HEK293 (cell line): ENCODE measurements around the gene MADD.
A peak's percentile ranks its signal among the peaks of the same experiment; 100 is the strongest.

ENCODE experiments used
- CTCF ChIA-PET: fragments of 350-600 bp; formaldehyde crosslinking; extraction: SDS; loops from one replicate; lab custom pipeline; 2021; ENCODE audit warnings: antibody characterized with exemption; lab: Yijun Ruan, JAX
- POLR2A ChIA-PET: fragments of 300-600 bp; formaldehyde crosslinking; extraction: SDS; loops from one replicate; lab custom pipeline; 2020; ENCODE audit warnings: antibody characterized with exemption, inconsistent platforms; lab: Yijun Ruan, JAX
- H3K27ac ChIP-seq: fragments of 200-500 bp; sonication (Bioruptor generic); 2 replicates; pipeline ENCODE4 v1.5.1; 2014; ENCODE audit warnings: low read depth, low read length, control low read depth, inconsistent platforms; ENCODE audit errors: extremely low read depth
- H3K36me3 ChIP-seq, 2 experiments: fragments of 200-500 bp in 1 of 2; sonication (Bioruptor generic) in 1 of 2; 1 replicate in 1 of 2; 2 replicates in 1 of 2; pipeline ENCODE4 v1.5.1; 2014 to 2017; ENCODE audit warnings: inconsistent platforms in 2 of 2, low read length in 2 of 2; ENCODE audit not compliant: control insufficient read depth in 2 of 2, insufficient read depth in 1 of 2
- H3K4me1 ChIP-seq: fragments of 200-500 bp; sonication (Bioruptor generic); 2 replicates; pipeline ENCODE4 v1.5.1; 2014; ENCODE audit warnings: mild to moderate bottlenecking, low read length, inconsistent platforms; ENCODE audit not compliant: control insufficient read depth, insufficient read depth
- H3K4me3 ChIP-seq: 2 replicates; pipeline ENCODE4 v1.5.1; 2011; ENCODE audit warnings: low read depth, mild to moderate bottlenecking, control low read depth, low read length, moderate library complexity
- H3K9me3 ChIP-seq: fragments of 200-500 bp; sonication (Bioruptor generic); 2 replicates; pipeline ENCODE4 v1.5.1; 2014; ENCODE audit warnings: low read depth, low read length, inconsistent platforms; ENCODE audit not compliant: control insufficient read depth, insufficient read depth
- GLI4 ChIP-seq: fragments of 450-650 bp; formaldehyde crosslinking; IDR thresholded peaks from 2 replicates; pipeline ENCODE4 v1.5.1; 2016; ENCODE audit warnings: missing biosample characterization, missing genetic modification characterization
- GLIS1 ChIP-seq: fragments of 450-650 bp; formaldehyde crosslinking; IDR thresholded peaks from 2 replicates; pipeline ENCODE4 v1.5.1; 2016; ENCODE audit warnings: missing biosample characterization, missing genetic modification characterization
- OVOL3 ChIP-seq: fragments of 450-650 bp; formaldehyde crosslinking; IDR thresholded peaks from 2 replicates; pipeline ENCODE4 v1.5.1; 2016; ENCODE audit warnings: missing biosample characterization, missing genetic modification characterization
- SCRT1 ChIP-seq: fragments of 450-650 bp; formaldehyde crosslinking; IDR thresholded peaks from 2 replicates; pipeline ENCODE4 v1.5.1; 2016; ENCODE audit warnings: missing biosample characterization, missing genetic modification characterization, borderline replicate concordance
- SCRT2 ChIP-seq: fragments of 450-650 bp; formaldehyde crosslinking; IDR thresholded peaks from 2 replicates; pipeline ENCODE4 v1.5.1; 2016; ENCODE audit warnings: missing biosample characterization, missing genetic modification characterization
- ZBTB8A ChIP-seq: fragments of 450-650 bp; formaldehyde crosslinking; IDR thresholded peaks from 2 replicates; pipeline ENCODE4 v1.5.1; 2016; ENCODE audit warnings: missing biosample characterization, missing genetic modification characterization
- ZNF138 ChIP-seq: fragments of 450-650 bp; formaldehyde crosslinking; IDR thresholded peaks from 2 replicates; pipeline ENCODE4 v1.5.1; 2016; ENCODE audit warnings: missing biosample characterization, missing genetic modification characterization, borderline replicate concordance
- ZNF211 ChIP-seq: fragments of 450-650 bp; formaldehyde crosslinking; IDR thresholded peaks from 2 replicates; pipeline ENCODE4 v1.5.1; 2016; ENCODE audit warnings: low read depth, missing biosample characterization, missing genetic modification characterization
- ZNF266 ChIP-seq: fragments of 450-650 bp; formaldehyde crosslinking; IDR thresholded peaks from 2 replicates; pipeline ENCODE4 v1.5.1; 2016; ENCODE audit warnings: missing biosample characterization, missing genetic modification characterization, low read depth
- ZNF423 ChIP-seq: fragments of 450-650 bp; formaldehyde crosslinking; IDR thresholded peaks from 2 replicates; pipeline ENCODE4 v1.5.1; 2016; ENCODE audit warnings: missing biosample characterization, missing genetic modification characterization
- ZNF529 ChIP-seq: fragments of 450-650 bp; formaldehyde crosslinking; IDR thresholded peaks from 2 replicates; pipeline ENCODE4 v1.5.1; 2017; ENCODE audit warnings: missing genetic modification characterization, missing biosample characterization; ENCODE audit not compliant: insufficient replicate concordance
- ZNF560 ChIP-seq: fragments of 450-650 bp; formaldehyde crosslinking; IDR thresholded peaks from 2 replicates; pipeline ENCODE4 v1.5.1; 2017; ENCODE audit warnings: missing biosample characterization, missing genetic modification characterization, borderline replicate concordance
- ZNF561 ChIP-seq: fragments of 450-650 bp; IDR thresholded peaks from 2 replicates; pipeline ENCODE4 v1.5.1; 2018; ENCODE audit warnings: missing biosample characterization, missing genetic modification characterization, borderline replicate concordance
- ZNF610 ChIP-seq: fragments of 450-650 bp; formaldehyde crosslinking; IDR thresholded peaks from 2 replicates; pipeline ENCODE4 v1.5.1; 2016; ENCODE audit warnings: missing biosample characterization, missing genetic modification characterization, borderline replicate concordance
- ZNF660 ChIP-seq: fragments of 450-650 bp; IDR thresholded peaks from 2 replicates; pipeline ENCODE4 v1.5.1; 2018; ENCODE audit warnings: missing biosample characterization, mild to moderate bottlenecking, missing genetic modification characterization
- ZNF747 ChIP-seq: fragments of 450-650 bp; formaldehyde crosslinking; IDR thresholded peaks from 2 replicates; pipeline ENCODE4 v1.5.1; 2016; ENCODE audit warnings: missing biosample characterization, missing genetic modification characterization
- ZNF777 ChIP-seq: fragments of 450-650 bp; formaldehyde crosslinking; IDR thresholded peaks from 2 replicates; pipeline ENCODE4 v1.5.1; 2017; ENCODE audit warnings: missing biosample characterization, missing genetic modification characterization, borderline replicate concordance
- ZXDB ChIP-seq: fragments of 450-650 bp; formaldehyde crosslinking; IDR thresholded peaks from 2 replicates; pipeline ENCODE4 v1.5.1; 2016; ENCODE audit warnings: missing biosample characterization, missing genetic modification characterization
- TF ChIP-seq, protein P1 (sequence below): fragments of 450-650 bp; formaldehyde crosslinking; IDR thresholded peaks from 2 replicates; pipeline ENCODE4 v1.5.1; 2016; ENCODE audit warnings: missing biosample characterization, missing genetic modification characterization
- TF ChIP-seq, protein P2 (sequence below): fragments of 450-650 bp; formaldehyde crosslinking; IDR thresholded peaks from 2 replicates; pipeline ENCODE4 v1.5.1; 2017; ENCODE audit warnings: missing biosample characterization, missing genetic modification characterization
- TF ChIP-seq, protein P3 (sequence below): fragments of 450-650 bp; formaldehyde crosslinking; IDR thresholded peaks from 2 replicates; pipeline ENCODE4 v1.5.1; 2016; ENCODE audit warnings: missing biosample characterization, missing genetic modification characterization
- TF ChIP-seq, protein P4 (sequence below): sonication (generic); formaldehyde crosslinking; IDR thresholded peaks from 2 replicates; pipeline ENCODE4 v1.8.1; 2022; ENCODE audit warnings: mild to moderate bottlenecking, moderate library complexity, missing genetic modification reagents
- TF ChIP-seq, protein P5 (sequence below): fragments of 450-650 bp; formaldehyde crosslinking; conservative IDR thresholded peaks from 2 replicates; pipeline ENCODE4 v1.5.1; 2016; ENCODE audit warnings: low read depth, missing biosample characterization, missing genetic modification characterization
- TF ChIP-seq, protein P6 (sequence below): fragments of 450-650 bp; formaldehyde crosslinking; IDR thresholded peaks from 2 replicates; pipeline ENCODE4 v1.5.1; 2017; ENCODE audit warnings: missing biosample characterization, mild to moderate bottlenecking, missing genetic modification characterization, moderate library complexity

Gene MADD

DNA sequence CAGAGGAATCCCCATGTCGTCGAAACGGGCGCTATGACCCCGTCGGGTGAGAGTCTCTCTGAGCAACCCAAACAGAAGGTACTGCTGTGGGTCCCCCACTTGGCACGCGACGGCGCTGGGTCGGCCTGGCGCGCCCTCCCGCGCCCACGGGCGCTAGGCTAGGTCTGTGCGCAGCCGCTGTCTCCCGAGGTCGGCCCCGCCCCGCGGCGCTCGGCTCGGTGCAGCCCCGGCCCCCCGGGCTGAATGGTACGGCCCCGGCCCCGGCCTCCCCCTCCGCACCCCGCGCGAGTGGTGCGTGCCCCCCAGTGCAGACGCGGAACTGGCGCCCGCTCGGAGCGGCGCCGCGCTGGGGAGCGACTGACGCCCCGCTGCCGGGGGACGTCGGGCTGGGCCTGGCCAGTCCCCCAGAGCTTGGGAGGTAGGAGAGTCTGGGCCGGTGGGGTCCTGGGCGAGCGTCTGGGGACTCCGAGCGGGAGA lies at the start of gene MADD:
TSS of gene MADD (plus strand) at position 305 of the 477 bp plus-strand sequence.
- POLR2A ChIA-PET = interaction anchor here (0.9 to 2.2 kb wide), 2 partner anchors 17 to 21 kb away, joined by 4 to 9 read pairs; partner anchors contain the start of gene ACP2
- peak; percentile 94 for TF ChIP-seq ZBTB8A (tag by site-specific recombination)
- TF ChIP-seq, protein P1, sequence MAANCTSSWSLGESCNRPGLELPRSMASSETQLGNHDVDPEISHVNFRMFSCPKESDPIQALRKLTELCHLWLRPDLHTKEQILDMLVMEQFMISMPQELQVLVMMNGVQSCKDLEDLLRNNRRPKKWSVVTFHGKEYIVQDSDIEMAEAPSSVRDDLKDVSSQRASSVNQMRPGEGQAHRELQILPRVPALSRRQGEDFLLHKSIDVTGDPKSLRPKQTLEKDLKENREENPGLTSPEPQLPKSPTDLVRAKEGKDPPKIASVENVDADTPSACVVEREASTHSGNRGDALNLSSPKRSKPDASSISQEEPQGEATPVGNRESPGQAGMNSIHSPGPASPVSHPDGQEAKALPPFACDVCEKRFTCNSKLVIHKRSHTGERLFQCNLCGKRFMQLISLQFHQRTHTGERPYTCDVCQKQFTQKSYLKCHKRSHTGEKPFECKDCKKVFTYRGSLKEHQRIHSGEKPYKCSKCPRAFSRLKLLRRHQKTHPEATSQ = no peak
- no peak for TF ChIP-seq SCRT2 (tag by site-specific recombination)
- no peak for TF ChIP-seq OVOL3 (tag by site-specific recombination)
- TF ChIP-seq ZNF529 (tag by site-specific recombination) = no peak
- no peak for TF ChIP-seq ZNF560 (tag by site-specific recombination)
- TF ChIP-seq GLIS1 (tag by site-specific recombination) = peak; percentile 45; the same call in 1 of the 2 replicates
- TF ChIP-seq, protein P2, sequence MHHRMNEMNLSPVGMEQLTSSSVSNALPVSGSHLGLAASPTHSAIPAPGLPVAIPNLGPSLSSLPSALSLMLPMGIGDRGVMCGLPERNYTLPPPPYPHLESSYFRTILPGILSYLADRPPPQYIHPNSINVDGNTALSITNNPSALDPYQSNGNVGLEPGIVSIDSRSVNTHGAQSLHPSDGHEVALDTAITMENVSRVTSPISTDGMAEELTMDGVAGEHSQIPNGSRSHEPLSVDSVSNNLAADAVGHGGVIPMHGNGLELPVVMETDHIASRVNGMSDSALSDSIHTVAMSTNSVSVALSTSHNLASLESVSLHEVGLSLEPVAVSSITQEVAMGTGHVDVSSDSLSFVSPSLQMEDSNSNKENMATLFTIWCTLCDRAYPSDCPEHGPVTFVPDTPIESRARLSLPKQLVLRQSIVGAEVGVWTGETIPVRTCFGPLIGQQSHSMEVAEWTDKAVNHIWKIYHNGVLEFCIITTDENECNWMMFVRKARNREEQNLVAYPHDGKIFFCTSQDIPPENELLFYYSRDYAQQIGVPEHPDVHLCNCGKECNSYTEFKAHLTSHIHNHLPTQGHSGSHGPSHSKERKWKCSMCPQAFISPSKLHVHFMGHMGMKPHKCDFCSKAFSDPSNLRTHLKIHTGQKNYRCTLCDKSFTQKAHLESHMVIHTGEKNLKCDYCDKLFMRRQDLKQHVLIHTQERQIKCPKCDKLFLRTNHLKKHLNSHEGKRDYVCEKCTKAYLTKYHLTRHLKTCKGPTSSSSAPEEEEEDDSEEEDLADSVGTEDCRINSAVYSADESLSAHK (tag by site-specific recombination) = no peak
- TF ChIP-seq ZNF610 (tag by site-specific recombination) = no peak
- no peak for TF ChIP-seq ZNF747 (tag by site-specific recombination)
- 0 out of 2 replicates have a peak, but pooled peaks have one; percentile 26 for TF ChIP-seq ZNF660 (tag by site-specific recombination)
- no peak for TF ChIP-seq SCRT1
- TF ChIP-seq, protein P3, sequence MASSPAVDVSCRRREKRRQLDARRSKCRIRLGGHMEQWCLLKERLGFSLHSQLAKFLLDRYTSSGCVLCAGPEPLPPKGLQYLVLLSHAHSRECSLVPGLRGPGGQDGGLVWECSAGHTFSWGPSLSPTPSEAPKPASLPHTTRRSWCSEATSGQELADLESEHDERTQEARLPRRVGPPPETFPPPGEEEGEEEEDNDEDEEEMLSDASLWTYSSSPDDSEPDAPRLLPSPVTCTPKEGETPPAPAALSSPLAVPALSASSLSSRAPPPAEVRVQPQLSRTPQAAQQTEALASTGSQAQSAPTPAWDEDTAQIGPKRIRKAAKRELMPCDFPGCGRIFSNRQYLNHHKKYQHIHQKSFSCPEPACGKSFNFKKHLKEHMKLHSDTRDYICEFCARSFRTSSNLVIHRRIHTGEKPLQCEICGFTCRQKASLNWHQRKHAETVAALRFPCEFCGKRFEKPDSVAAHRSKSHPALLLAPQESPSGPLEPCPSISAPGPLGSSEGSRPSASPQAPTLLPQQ (tag by site-specific recombination) = peak; percentile 91
- TF ChIP-seq ZNF777 (tag by site-specific recombination) = no peak
- TF ChIP-seq ZNF561 = 0 out of 2 replicates have a peak, but pooled peaks have one; percentile 23
- peak; percentile 75 for TF ChIP-seq ZNF423 (tag by site-specific recombination)
- no peak for TF ChIP-seq GLI4
- TF ChIP-seq, protein P4, sequence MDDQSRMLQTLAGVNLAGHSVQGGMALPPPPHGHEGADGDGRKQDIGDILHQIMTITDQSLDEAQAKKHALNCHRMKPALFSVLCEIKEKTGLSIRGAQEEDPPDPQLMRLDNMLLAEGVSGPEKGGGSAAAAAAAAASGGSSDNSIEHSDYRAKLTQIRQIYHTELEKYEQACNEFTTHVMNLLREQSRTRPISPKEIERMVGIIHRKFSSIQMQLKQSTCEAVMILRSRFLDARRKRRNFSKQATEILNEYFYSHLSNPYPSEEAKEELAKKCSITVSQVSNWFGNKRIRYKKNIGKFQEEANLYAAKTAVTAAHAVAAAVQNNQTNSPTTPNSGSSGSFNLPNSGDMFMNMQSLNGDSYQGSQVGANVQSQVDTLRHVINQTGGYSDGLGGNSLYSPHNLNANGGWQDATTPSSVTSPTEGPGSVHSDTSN (CRISPR knock-in tag) = 0 out of 2 replicates have a peak, but pooled peaks have one; percentile 33
- no peak for TF ChIP-seq ZNF211 (tag by site-specific recombination)
- 0 out of 2 replicates have a peak, but pooled peaks have one; percentile 30 for TF ChIP-seq ZXDB (tag by site-specific recombination)
- no peak for TF ChIP-seq ZNF266 (tag by site-specific recombination)
- no peak for TF ChIP-seq ZNF138
- TF ChIP-seq, protein P5, sequence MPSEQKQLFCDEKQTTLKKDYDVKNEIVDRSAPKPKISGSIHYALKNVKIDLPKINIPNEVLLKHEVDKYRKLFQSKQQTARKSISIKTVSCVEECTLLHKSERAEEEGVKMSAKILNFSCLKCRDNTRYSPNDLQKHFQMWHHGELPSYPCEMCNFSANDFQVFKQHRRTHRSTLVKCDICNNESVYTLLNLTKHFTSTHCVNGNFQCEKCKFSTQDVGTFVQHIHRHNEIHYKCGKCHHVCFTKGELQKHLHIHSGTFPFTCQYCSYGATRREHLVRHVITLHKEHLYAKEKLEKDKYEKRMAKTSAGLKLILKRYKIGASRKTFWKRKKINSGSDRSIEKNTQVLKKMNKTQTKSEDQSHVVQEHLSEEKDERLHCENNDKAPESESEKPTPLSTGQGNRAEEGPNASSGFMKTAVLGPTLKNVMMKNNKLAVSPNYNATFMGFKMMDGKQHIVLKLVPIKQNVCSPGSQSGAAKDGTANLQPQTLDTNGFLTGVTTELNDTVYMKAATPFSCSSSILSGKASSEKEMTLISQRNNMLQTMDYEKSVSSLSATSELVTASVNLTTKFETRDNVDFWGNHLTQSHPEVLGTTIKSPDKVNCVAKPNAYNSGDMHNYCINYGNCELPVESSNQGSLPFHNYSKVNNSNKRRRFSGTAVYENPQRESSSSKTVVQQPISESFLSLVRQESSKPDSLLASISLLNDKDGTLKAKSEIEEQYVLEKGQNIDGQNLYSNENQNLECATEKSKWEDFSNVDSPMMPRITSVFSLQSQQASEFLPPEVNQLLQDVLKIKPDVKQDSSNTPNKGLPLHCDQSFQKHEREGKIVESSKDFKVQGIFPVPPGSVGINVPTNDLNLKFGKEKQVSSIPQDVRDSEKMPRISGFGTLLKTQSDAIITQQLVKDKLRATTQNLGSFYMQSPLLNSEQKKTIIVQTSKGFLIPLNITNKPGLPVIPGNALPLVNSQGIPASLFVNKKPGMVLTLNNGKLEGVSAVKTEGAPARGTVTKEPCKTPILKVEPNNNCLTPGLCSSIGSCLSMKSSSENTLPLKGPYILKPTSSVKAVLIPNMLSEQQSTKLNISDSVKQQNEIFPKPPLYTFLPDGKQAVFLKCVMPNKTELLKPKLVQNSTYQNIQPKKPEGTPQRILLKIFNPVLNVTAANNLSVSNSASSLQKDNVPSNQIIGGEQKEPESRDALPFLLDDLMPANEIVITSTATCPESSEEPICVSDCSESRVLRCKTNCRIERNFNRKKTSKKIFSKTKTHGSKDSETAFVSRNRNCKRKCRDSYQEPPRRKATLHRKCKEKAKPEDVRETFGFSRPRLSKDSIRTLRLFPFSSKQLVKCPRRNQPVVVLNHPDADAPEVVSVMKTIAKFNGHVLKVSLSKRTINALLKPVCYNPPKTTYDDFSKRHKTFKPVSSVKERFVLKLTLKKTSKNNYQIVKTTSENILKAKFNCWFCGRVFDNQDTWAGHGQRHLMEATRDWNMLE (tag by site-specific recombination) = no peak
- TF ChIP-seq, protein P6, sequence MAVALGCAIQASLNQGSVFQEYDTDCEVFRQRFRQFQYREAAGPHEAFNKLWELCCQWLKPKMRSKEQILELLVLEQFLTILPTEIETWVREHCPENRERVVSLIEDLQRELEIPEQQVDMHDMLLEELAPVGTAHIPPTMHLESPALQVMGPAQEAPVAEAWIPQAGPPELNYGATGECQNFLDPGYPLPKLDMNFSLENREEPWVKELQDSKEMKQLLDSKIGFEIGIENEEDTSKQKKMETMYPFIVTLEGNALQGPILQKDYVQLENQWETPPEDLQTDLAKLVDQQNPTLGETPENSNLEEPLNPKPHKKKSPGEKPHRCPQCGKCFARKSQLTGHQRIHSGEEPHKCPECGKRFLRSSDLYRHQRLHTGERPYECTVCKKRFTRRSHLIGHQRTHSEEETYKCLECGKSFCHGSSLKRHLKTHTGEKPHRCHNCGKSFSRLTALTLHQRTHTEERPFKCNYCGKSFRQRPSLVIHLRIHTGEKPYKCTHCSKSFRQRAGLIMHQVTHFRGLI (tag by site-specific recombination) = no peak

More for the DNA sequence above, at the start of gene MADD:
- H3K4me1 ChIP-seq = peaks cover 13% of the 10 kb centered on the region; the same call in 1 of the 2 replicates
- CTCF ChIA-PET = interaction anchor here (0.6 to 1.4 kb wide), 2 partner anchors 91 to 138 kb away, joined by 3 read pairs; no protein-coding TSS in a partner anchor
- peaks cover 0 to 12% of the 10 kb centered on the region in 2 experiments; a peak in 1 of 3 replicates for H3K36me3 ChIP-seq
- H3K27ac ChIP-seq = peak within 1 kb of the TSS; percentile 79
- H3K4me3 ChIP-seq = peak within 1 kb of the TSS; percentile 86
- H3K9me3 ChIP-seq = no peaks in the 10 kb centered on the region
